Peyer's patch (tissue), 4 donors: ENCODE data around the gene EXD2. TPM values are rescaled to one million over a fixed set of nuclear protein-coding genes. Genes with fewer than 3 reads are reported as not detected.
A peak's percentile ranks its signal among the peaks of the same experiment; 100 is the strongest.

Experiments used
- DNase-seq, 3 donors: peaks; one replicate each; pipeline ENCODE4 v3.0.0-alpha.2; 2017 to 2019
- H3K27ac ChIP-seq, 4 donors: fragments of 200-600 bp; sonication (generic); one replicate each; pipeline ENCODE4 v1.5.1; 2016 to 2019
- H3K27me3 ChIP-seq, 2 donors: fragments of 200-600 bp; sonication (generic); one replicate each; pipeline ENCODE4 v1.5.1; 2019
- H3K36me3 ChIP-seq, 3 donors: fragments of 200-600 bp; sonication (generic); one replicate each; pipeline ENCODE4 v1.5.1; 2016 to 2019
- H3K4me1 ChIP-seq, 4 donors: fragments of 200-600 bp; sonication (generic); one replicate each; pipeline ENCODE4 v1.5.1; 2016 to 2019
- H3K4me3 ChIP-seq, 4 donors: fragments of 200-600 bp; sonication (generic); 1 replicate in 3 of 4; 2 replicates in 1 of 4; pipeline ENCODE4 v1.5.1; 2016 to 2019; ENCODE audit warnings: mild to moderate bottlenecking in 1 of 4
- H3K9me3 ChIP-seq, 4 donors: fragments of 200-600 bp; sonication (generic); one replicate each; pipeline ENCODE4 v1.5.1; 2016 to 2019; ENCODE audit warnings: mild to moderate bottlenecking in 1 of 4
- CTCF ChIP-seq, 6 experiments: fragments of 450-650 bp in 4 of 6; fragments of 200-600 bp in 2 of 6; sonication (generic) in 1 of 6; IDR thresholded peaks; one replicate each; pipeline ENCODE4 v1.5.1; 2017 to 2019; ENCODE audit warnings: antibody characterized with exemption in 6 of 6, mild to moderate bottlenecking in 3 of 6, moderate library complexity in 1 of 6
- POLR2A ChIP-seq, 2 donors: fragments of 450-650 bp; IDR thresholded peaks; one replicate each; pipeline ENCODE4 v1.5.1; 2017; ENCODE audit warnings: antibody characterized with exemption in 2 of 2, mild to moderate bottlenecking in 2 of 2, moderate library complexity in 2 of 2
- total RNA-seq, 4 donors: library from RNA; depleted of rRNA; stranded (reverse); fragments of >200 nt; gene quantifications; one replicate each; pipeline ENCODE4 v1.1.0, GENCODE V29; 2016

EXD2 gene
- total RNA-seq, 4 donors from 2014 or later, result 12.1 to 19.2 (median 15.2) TPM

GRCh38 chr14:69262516-69262915 lies 71.2 kb downstream of the EXD2 start:
- Histone ChIP-seq H3K4me1 (peaks cover 0 to 35% (median 17%) of the 10 kb centered on the region in 4 donors), H3K36me3 (no peaks in the 10 kb centered on the region), H3K4me3 (no peak overlapping the region), H3K9me3 (no peaks in the 10 kb centered on the region), H3K27me3 (peaks cover 0 to 10% of the 10 kb centered on the region in 2 donors), H3K27ac (peak overlapping the region in 2 of 4 donors; percentile 29 to 81)
- no peak for TF ChIP-seq CTCF (IDR thresholded peaks at IDR 0.05)
- no peak for TF ChIP-seq POLR2A (IDR thresholded peaks at IDR 0.05)
- DNase-seq, result no peak

- Histone ChIP-seq H3K36me3 (no peaks in the 10 kb centered on the region), H3K27me3 (peaks cover 0 to 10% of the 10 kb centered on the region in 2 donors), H3K4me1 (peaks cover 0 to 35% (median 17%) of the 10 kb centered on the region in 4 donors), H3K27ac (peak overlapping the region in 1 of 4 donors; percentile 25), H3K4me3 (no peak overlapping the region), H3K9me3 (no peaks in the 10 kb centered on the region)
- TF ChIP-seq POLR2A (IDR thresholded peaks at IDR 0.05), result no peak
- DNase-seq, result peak in 1 of 3 donors; percentile 62
Observed at GRCh38 chr14:69263364-69263763, 72.1 kb downstream of the EXD2 start.

- H3K27ac ChIP-seq, result peak overlapping the region in 1 of 4 donors; percentile 25
- no peak for TF ChIP-seq POLR2A (IDR thresholded peaks at IDR 0.05)
- no peak for TF ChIP-seq CTCF (IDR thresholded peaks at IDR 0.05)
- H3K27me3 ChIP-seq, result peaks cover 0 to 10% of the 10 kb centered on the region in 2 donors
- H3K9me3 ChIP-seq, result no peaks in the 10 kb centered on the region
- H3K4me3 ChIP-seq, result no peak overlapping the region
- DNase-seq, result no peak
- H3K36me3 ChIP-seq, result no peaks in the 10 kb centered on the region
- H3K4me1 ChIP-seq, result peaks cover 0 to 35% (median 17%) of the 10 kb centered on the region in 4 donors
Observed at GRCh38 chr14:69263771-69264170, 72.5 kb downstream of the EXD2 start.

GRCh38 chr14:69266572-69267345 lies 75.5 kb downstream of the EXD2 start:
- no peaks in the 10 kb centered on the region for H3K9me3 ChIP-seq
- no peak for DNase-seq
- TF ChIP-seq POLR2A (IDR thresholded peaks at IDR 0.05), result no peak
- no peak for TF ChIP-seq CTCF (IDR thresholded peaks at IDR 0.05)
- peaks cover 0 to 10% (median 0%) of the 10 kb centered on the region in 4 donors for H3K4me1 ChIP-seq
- H3K4me3 ChIP-seq, result no peak overlapping the region
- H3K27ac ChIP-seq, result no peak overlapping the region
- H3K36me3 ChIP-seq, result no peaks in the 10 kb centered on the region
- H3K27me3 ChIP-seq, result no peaks in the 10 kb centered on the region

- no peaks in the 10 kb centered on the region for H3K36me3 ChIP-seq
- H3K4me3 ChIP-seq, result no peak overlapping the region
- H3K4me1 ChIP-seq, result peaks cover 0 to 3% (median 0%) of the 10 kb centered on the region in 4 donors
- H3K9me3 ChIP-seq, result no peaks in the 10 kb centered on the region
- DNase-seq, result no peak
- TF ChIP-seq POLR2A (IDR thresholded peaks at IDR 0.05), result no peak
- no peak for TF ChIP-seq CTCF (IDR thresholded peaks at IDR 0.05)
- H3K27me3 ChIP-seq, result no peaks in the 10 kb centered on the region
- no peak overlapping the region for H3K27ac ChIP-seq
Observed at GRCh38 chr14:69267492-69267891, 76.2 kb downstream of the EXD2 start.

GRCh38 chr14:69268223-69268622 lies 76.9 kb downstream of the EXD2 start:
- DNase-seq, result no peak
- Histone ChIP-seq H3K27me3 (no peaks in the 10 kb centered on the region), H3K36me3 (no peaks in the 10 kb centered on the region), H3K27ac (no peak overlapping the region), H3K4me1 (no peaks in the 10 kb centered on the region), H3K4me3 (no peak overlapping the region), H3K9me3 (no peaks in the 10 kb centered on the region)
- TF ChIP-seq POLR2A (IDR thresholded peaks at IDR 0.05) (no peak), CTCF (IDR thresholded peaks at IDR 0.05) (no peak)
